Measurements from ENCODE around the gene ESRRA.
A peak's percentile ranks its signal among the peaks of the same experiment; 100 is the strongest.

ESRRA gene

DNA sequence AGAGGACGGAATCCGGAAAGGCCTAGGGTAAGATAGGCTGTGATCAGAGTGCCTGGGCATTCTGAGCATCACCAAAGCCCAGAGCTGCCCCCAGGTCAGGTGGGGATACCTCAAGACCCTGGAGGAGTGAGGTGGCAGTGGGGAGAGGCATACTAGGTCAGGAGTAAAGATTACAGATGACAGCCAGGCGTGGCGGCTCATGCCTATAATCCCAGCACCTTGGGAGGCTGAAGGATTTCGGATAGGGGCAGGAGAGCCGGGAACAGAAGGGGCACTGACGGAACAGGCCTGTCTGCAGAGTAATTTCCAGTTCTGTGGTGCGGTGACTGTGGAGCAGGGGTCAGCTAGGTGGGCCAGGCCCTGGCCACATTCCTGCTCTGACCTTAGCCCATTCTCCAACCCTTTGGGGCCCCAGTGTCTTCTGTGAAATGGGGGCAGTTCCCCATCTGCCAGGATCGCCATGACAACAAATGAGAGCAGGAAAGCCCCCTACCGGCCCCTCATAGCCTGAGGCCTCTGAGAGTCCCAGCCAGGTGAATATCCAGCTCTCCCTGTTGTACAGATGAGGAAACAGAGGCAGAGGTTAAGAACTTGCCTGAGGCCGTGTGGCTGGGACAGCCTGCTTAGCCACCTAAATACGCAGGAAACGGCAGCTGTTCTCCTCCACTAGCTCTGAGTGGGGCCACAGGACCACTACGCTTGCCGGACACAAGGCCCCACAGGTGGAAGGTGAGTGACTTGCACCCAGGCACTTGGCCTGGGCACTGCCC is 30.1 kb upstream of the ESRRA start:
- DNase-seq: no peak

DNA sequence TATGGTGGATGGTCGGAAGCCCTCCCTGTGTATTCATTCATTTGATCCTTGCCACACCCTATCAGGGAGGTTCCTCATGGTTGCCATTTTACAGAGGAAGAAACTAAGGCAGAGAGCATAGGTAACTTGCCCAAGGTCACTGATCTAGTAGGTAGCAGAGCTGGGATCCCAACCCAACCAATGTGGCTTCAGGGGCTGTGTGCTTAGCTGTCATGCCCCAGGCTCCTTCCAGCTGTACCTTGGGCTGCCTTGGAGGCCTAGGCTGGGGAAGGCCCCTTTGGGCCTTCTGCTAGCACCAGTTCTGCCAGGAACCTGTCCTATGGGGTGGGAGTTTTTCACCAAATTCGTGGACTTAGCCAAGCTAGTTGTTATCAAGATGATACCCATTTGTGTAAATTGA is 29.5 kb upstream of the ESRRA start:
- DNase-seq: no peak

GRCh38 chr11:64276653-64277431 is 28.5 kb upstream of the ESRRA start:
- DNase-seq: no peak

- DNase-seq: no peak
Observed at GRCh38 chr11:64278576-64279190, 26.6 kb upstream of the ESRRA start.

- DNase-seq: no peak
Observed at GRCh38 chr11:64281957-64282770, 23.2 kb upstream of the ESRRA start.

GRCh38 chr11:64283092-64283491 is 22.2 kb upstream of the ESRRA start:
- DNase-seq: no peak

- peak; percentile 84 for DNase-seq
Observed at GRCh38 chr11:64284048-64284961, 21.0 kb upstream of the ESRRA start, which contains the start of gene BAD. BAD (minus strand) TSS chr11:64284665; CDS start chr11:64284368, 297 bp downstream.

DNA sequence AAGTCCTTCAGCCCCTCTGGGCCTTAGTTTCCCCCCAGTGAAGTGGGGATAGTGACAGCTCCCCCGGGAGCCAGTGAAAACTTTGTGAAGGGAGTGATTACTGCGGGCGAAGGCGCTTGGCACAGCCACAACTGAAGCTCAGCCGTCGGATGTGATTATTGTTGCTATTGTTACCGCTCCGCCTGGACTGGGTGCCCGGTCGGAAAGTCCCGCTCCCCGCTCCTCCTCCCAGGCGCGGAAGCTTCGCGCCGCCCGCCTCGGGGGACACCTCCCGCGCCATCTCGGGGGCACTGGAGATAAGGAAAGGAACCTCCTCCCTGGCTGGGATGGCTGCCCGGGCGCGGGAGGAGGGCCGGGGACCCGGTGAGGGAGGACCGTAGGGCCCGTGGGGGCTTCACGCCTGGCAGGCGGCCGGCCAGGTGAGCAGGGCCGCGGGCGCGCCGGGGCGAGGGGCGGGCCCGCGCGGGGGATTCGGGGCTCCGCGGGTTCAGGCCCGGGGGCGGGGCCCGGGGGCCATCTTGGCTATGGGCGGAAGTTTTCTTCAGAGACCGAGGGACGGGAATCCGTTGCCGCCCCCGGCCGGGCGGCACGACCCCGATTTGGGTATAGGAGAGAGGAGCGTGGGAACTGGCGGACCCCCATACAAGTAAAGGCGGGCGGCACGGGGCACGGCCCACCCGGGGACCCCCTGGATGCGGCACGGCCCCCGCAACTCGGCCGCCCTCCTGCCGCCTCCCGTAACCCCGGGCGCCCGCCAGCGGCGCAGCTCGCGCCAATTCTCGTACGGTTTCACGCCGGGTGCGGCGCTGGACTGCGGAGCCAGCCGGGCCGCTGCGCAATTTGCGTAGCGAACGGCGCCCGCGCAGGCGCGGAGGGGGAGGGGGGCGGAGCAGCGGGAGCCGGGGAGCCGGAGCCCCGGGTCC is 20.1 kb upstream of the ESRRA start, which contains the start of gene GPR137:
Gene GPR137 (plus strand): TSS at position 887 of the 923 bp plus-strand sequence. CDS start 677 bp downstream, outside the sequence.
- DNase-seq: peak; percentile 67

GRCh38 chr11:64285885-64286800 is 19.2 kb upstream of the ESRRA start:
- DNase-seq: no peak

DNA sequence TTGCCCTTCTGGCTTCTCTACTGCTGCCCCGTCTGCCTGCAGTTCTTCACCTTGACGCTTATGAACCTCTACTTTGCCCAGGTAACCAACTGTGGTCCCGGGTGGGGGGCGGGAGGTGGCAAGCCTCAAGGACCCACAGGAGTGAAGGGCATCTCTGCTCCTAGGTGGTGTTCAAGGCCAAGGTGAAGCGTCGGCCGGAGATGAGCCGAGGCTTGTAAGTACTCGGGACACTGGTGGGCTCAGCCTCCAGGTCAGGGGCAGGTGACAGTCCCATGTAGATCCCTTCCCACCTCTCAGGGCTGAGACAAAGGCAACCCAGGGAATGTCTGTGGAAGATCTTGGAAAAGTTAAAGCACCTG is 18.5 kb upstream of the ESRRA start:
- DNase-seq: no peak

GRCh38 chr11:64287676-64288352 is 17.5 kb upstream of the ESRRA start:
- DNase-seq: no peak

GRCh38 chr11:64288353-64288750 is 17.0 kb upstream of the ESRRA start:
- no peak for DNase-seq

DNA sequence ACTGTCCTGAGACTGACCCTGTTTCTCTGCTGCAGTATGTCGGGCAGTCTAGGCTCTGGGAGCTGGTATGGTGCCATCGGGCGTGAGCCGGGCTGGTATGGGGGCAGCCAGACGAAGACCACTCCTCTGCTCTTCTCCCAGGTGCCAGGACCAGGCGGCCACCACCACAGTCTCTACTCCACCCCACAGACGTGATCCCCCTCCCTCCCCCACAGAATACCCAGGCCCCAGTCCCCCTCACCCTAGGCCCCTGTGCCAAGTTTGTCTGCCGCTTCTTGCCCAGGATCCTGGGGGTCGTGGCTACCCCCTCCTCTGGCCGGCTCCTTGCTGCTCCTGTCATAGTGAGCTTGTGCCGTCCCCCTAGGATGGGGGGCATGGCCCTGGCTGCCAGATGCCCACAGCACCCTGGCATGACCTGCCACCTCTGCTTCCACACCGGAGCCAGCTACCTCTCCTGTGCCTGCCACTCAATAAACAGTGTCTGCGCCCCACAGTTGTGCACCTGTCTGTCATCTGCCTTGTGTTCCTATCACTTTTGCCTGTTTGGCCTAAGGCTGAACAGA is 16.2 kb upstream of the ESRRA start:
- no peak for DNase-seq

DNA sequence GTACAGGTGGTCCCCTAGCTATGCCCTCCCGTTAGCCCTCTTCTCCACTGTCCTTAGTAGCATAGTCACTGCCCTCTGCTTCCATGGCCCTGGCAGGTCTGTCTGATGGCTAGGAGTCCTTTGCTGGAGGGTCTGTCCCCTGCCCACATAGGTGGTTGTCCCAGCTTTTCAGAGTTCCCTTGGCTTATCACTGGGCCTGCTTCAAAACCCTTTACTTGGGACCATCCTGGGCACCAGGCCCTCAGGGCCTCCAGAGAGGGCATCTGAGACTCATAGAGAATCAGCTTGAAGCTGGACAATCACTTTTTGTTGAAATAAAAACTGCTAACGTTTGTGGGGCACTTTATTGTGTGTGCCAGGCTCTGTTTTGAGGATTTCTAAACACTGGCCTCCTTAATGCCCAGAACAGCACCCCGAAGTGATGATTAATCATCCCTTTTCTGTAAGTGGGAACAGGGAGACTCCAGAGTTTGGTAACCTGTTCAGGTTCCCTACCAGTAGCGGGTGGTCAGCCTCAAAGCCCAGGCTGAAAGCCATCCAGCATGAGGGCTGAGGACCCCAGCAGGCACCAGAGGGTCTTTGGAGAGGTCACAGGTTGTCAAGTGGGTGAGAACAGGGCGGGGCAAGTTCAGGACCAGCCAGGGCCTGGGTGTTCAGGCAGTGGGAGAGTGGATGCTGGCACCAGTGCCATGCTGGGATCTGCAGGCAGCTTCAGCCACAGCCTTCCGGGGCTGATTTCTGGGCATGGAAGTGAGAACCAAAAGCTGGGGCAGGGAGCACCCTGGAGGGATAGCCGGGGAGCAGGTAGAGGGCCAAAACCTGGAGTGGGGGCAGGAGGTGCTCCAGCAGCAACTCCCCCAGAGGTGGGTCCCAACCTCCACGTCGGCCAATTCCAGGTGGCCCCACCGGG is 14.7 kb upstream of the ESRRA start:
- DNase-seq: no peak

- DNase-seq: no peak
Observed at GRCh38 chr11:64291262-64291751, 14.0 kb upstream of the ESRRA start, which contains the start of gene KCNK4. KCNK4 (plus strand) TSS chr11:64291302; CDS start chr11:64293019, 1,717 bp downstream.

DNA sequence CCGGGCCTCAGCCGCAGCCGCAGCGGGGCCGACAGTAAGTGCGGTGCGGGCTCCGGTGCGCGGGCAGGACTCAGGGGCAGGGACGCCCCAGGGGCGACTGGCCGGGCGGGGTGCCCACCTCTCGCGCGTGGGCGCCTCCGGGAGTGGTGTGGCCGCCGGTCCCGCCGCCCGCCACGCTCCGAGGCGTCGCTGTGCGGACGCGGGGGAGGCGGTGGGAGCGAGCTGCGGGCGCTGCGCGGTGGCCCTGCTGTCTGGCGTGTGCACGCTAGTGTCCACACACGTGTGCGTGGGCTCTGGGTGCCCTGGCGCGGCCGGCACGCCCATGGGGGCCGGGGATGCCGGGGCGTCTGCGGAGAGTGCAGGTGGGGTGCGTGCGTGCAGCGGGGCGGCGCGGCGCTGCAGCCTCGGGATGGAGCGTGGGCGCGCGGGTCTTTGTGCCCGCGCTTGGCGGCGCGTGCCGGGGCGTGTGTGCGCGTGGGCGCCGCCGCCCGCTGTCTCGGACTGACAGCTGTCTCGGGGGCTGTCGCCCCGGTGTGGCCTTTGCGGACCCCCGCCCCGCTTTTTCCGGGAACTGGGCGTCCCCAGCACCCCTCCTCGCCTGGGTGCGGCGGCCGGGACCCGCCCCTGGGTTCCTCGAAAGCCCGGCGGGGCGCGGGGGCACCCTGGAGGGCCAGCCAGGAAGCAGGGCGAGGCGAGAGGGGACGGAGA is 13.4 kb upstream of the ESRRA start:
- DNase-seq: no peak
